Spleen (tissue), 11 donors: Measurements from ENCODE around the gene ACBD6. TPM values are rescaled to one million over a fixed set of nuclear protein-coding genes. Genes with fewer than 3 reads are reported as not detected.

Experiments used
- DNase-seq: peaks from one replicate; pipeline ENCODE4 v3.0.0-alpha.2; 2020
- H3K27ac ChIP-seq, 8 donors: fragments of 200-600 bp; sonication (generic) in 7 of 8; 1 replicate in 4 of 8; 2 replicates in 4 of 8; pipeline versions ENCODE4 v1.5.0 to v1.8.0; 2016 to 2021; ENCODE audit warnings: inconsistent platforms in 4 of 8, mild to moderate bottlenecking in 4 of 8, moderate library complexity in 1 of 8
- H3K27me3 ChIP-seq, 7 donors: fragments of 200-600 bp; sonication (generic) in 6 of 7; replicated peaks in 1 of 7; 1 replicate in 4 of 7; 2 replicates in 3 of 7; pipeline versions ENCODE4 v1.5.0 to v1.8.0; 2016 to 2021; ENCODE audit warnings: inconsistent platforms in 3 of 7, mild to moderate bottlenecking in 1 of 7
- H3K36me3 ChIP-seq, 6 donors: fragments of 200-600 bp; sonication (generic) in 5 of 6; 1 replicate in 4 of 6; 2 replicates in 2 of 6; pipeline versions ENCODE4 v1.5.0 to v1.8.0; 2016 to 2021; ENCODE audit warnings: inconsistent platforms in 2 of 6
- H3K4me1 ChIP-seq, 6 donors: fragments of 200-600 bp; sonication (generic) in 5 of 6; 1 replicate in 3 of 6; 2 replicates in 3 of 6; pipeline versions ENCODE4 v1.5.0 to v1.8.0; 2016 to 2021; ENCODE audit warnings: inconsistent platforms in 3 of 6
- H3K4me3 ChIP-seq, 8 donors: fragments of 200-600 bp; sonication (generic) in 7 of 8; 1 replicate in 4 of 8; 2 replicates in 4 of 8; pipeline versions ENCODE4 v1.5.0 to v1.8.0; 2016 to 2021; ENCODE audit warnings: inconsistent platforms in 4 of 8, mild to moderate bottlenecking in 4 of 8, moderate library complexity in 2 of 8
- H3K9me3 ChIP-seq, 8 donors: fragments of 200-600 bp; sonication (generic) in 7 of 8; 1 replicate in 4 of 8; 2 replicates in 4 of 8; pipeline versions ENCODE4 v1.5.0 to v1.8.0; 2016 to 2021; ENCODE audit warnings: inconsistent platforms in 4 of 8
- POLR2A ChIP-seq, 3 donors: fragments of 450-650 bp; IDR thresholded peaks; one replicate each; pipeline ENCODE4 v1.5.1; 2017; ENCODE audit warnings: antibody characterized with exemption in 3 of 3, mild to moderate bottlenecking in 1 of 3
- POLR2AphosphoS5 ChIP-seq, 3 donors: sonication (generic); formaldehyde crosslinking; IDR thresholded peaks; one replicate each; pipeline ENCODE4 v1.5.1; 2017; ENCODE audit warnings: antibody characterized with exemption in 3 of 3
- whole genome bisulfite sequencing, 5 donors: extraction: QIAGEN DNeasy Blood & Tissue Kit in 3 of 5; methylation state at CpG; one replicate each; pipeline versions ENCODE4 v1.1.5 to v1.1.7; 2013 to 2018; 5-methylcytosine and 5-hydroxymethylcytosine counted together
- intact Hi-C: fragments of 100-400 bp; cut with DNase I; formaldehyde crosslinking; loops from one replicate; pipeline ENCODE4 v1.15.0; 2023; ENCODE audit warnings: low total_unique reads
- polyA plus RNA-seq, 3 donors: library from polyadenylated mRNA; stranded (reverse); fragments of 200-250 nt; gene quantifications; one replicate each; pipeline ENCODE4 v1.2.1, GENCODE V29; 2013
- total RNA-seq, 7 donors: library from RNA; depleted of rRNA in 3 of 7; stranded (reverse); fragments of >200 nt in 3 of 7; fragmentation: NEBNext Ultra II Directional in 4 of 7; extraction: Animal tissue kit (Norgen Biotek cat#: 25700) in 4 of 7; gene quantifications; one replicate each; pipeline versions ENCODE4 v1.1.0 to v1.2.1, GENCODE V29; 2016 to 2021
- TF ChIP-seq, protein P1 (sequence below), 11 experiments: fragments of 200-600 bp in 7 of 11; fragments of 450-650 bp in 4 of 11; sonication (generic) in 4 of 11; IDR thresholded peaks in 8 of 11; conservative IDR thresholded peaks in 3 of 11; 1 replicate in 7 of 11; 2 replicates in 4 of 11; pipeline versions ENCODE4 v1.4.0 to v1.8.0; 2016 to 2021; ENCODE audit warnings: antibody characterized with exemption in 11 of 11, inconsistent platforms in 4 of 11, mild to moderate bottlenecking in 1 of 11
- donor health status: healthy with polysubstance abuse.
- donor health status: DM: no; HTN: no; CAD: no; lungs with moderate emphysema.
- donor health status: DM: no; HTN: no; CAD: no.
- donor health status: Bipolar disorder and iron deficiency.
- donor health status: healthy.
- donor health status: DM: no; HTN: no; CAD: no.
- donor health status: DM: yes; HTN: yes; CAD: no.

ACBD6 gene
- total and polyA plus RNA-seq, 10 donors = 27.2 to 62.9 (median 38.3) TPM

- intact Hi-C loops = loop anchor here (10.0 kb wide), 2 partner anchors 163 to 223 kb away; no protein-coding TSS in a partner anchor
- no peak for TF ChIP-seq POLR2A (IDR thresholded peaks at IDR 0.05)
- TF ChIP-seq, protein P1, sequence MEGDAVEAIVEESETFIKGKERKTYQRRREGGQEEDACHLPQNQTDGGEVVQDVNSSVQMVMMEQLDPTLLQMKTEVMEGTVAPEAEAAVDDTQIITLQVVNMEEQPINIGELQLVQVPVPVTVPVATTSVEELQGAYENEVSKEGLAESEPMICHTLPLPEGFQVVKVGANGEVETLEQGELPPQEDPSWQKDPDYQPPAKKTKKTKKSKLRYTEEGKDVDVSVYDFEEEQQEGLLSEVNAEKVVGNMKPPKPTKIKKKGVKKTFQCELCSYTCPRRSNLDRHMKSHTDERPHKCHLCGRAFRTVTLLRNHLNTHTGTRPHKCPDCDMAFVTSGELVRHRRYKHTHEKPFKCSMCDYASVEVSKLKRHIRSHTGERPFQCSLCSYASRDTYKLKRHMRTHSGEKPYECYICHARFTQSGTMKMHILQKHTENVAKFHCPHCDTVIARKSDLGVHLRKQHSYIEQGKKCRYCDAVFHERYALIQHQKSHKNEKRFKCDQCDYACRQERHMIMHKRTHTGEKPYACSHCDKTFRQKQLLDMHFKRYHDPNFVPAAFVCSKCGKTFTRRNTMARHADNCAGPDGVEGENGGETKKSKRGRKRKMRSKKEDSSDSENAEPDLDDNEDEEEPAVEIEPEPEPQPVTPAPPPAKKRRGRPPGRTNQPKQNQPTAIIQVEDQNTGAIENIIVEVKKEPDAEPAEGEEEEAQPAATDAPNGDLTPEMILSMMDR (IDR thresholded peaks at IDR 0.05 in 8 of 11, conservative IDR thresholded peaks at IDR 0.05 in 3 of 11) = no peak
- no peak for TF ChIP-seq POLR2AphosphoS5 (IDR thresholded peaks at IDR 0.05)
- peak; percentile 66 for DNase-seq
- Histone ChIP-seq H3K27ac (no peak overlapping the region), H3K27me3 (peaks cover 0 to 53% (median 5%) of the 10 kb centered on the region in 7 donors), H3K36me3 (no peaks in the 10 kb centered on the region), H3K4me1 (peaks cover 0 to 17% (median 7%) of the 10 kb centered on the region in 6 donors), H3K4me3 (no peak overlapping the region), H3K9me3 (no peaks in the 10 kb centered on the region)
- WGBS, 5 donors = 84 to 90% (median 87%) methylated on average over 8 to 9 of the region's 9 CpGs
These were observed 250.7 kb downstream of the ACBD6 start for GRCh38 chr1:180251526-180252305.

GRCh38 chr1:180250883-180251509, 251.4 kb downstream of the ACBD6 start:
- Histone ChIP-seq H3K36me3 (no peaks in the 10 kb centered on the region), H3K27me3 (peaks cover 0 to 45% (median 5%) of the 10 kb centered on the region in 7 donors), H3K4me3 (no peak overlapping the region), H3K27ac (no peak overlapping the region), H3K4me1 (peaks cover 0 to 17% (median 7%) of the 10 kb centered on the region in 6 donors), H3K9me3 (no peaks in the 10 kb centered on the region)
- TF ChIP-seq POLR2AphosphoS5 (IDR thresholded peaks at IDR 0.05) = no peak
- TF ChIP-seq POLR2A (IDR thresholded peaks at IDR 0.05) = no peak
- TF ChIP-seq, protein P1 (IDR thresholded peaks at IDR 0.05 in 8 of 11, conservative IDR thresholded peaks at IDR 0.05 in 3 of 11) = no peak
- 78 to 89% (median 84%) methylated on average over 16 of the region's 16 CpGs for WGBS, 5 donors
- intact Hi-C loops = loop anchor here (10.0 kb wide), 2 partner anchors 164 to 224 kb away; no protein-coding TSS in a partner anchor
- DNase-seq = peak; percentile 64

- Histone ChIP-seq H3K4me3 (no peak overlapping the region), H3K27me3 (peaks cover 0 to 43% (median 3%) of the 10 kb centered on the region in 7 donors), H3K4me1 (peaks cover 0 to 17% (median 7%) of the 10 kb centered on the region in 6 donors), H3K27ac (no peak overlapping the region), H3K9me3 (no peaks in the 10 kb centered on the region), H3K36me3 (no peaks in the 10 kb centered on the region)
- intact Hi-C loops = loop anchor here (10.0 kb wide), 2 partner anchors 164 to 224 kb away; no protein-coding TSS in a partner anchor
- WGBS, 5 donors = 64 to 95% (median 85%) methylated on average over 6 to 7 of the region's 7 CpGs
- TF ChIP-seq, protein P1 (IDR thresholded peaks at IDR 0.05 in 8 of 11, conservative IDR thresholded peaks at IDR 0.05 in 3 of 11) = no peak
- TF ChIP-seq POLR2AphosphoS5 (IDR thresholded peaks at IDR 0.05) (no peak), POLR2A (IDR thresholded peaks at IDR 0.05) (no peak)
- peak; percentile 65 for DNase-seq
These were observed 251.9 kb downstream of the ACBD6 start for GRCh38 chr1:180250499-180250770.
